ENCODE measurements around the gene ERAP2. TPM values are rescaled to one million over a fixed set of nuclear protein-coding genes. Genes with fewer than 3 reads are reported as not detected.

Gene ERAP2
- total RNA-seq, 2 donors from 2014 or later: 5.5 to 5.9 TPM

- DNase-seq (ENCODE audit: low spot score): peak; percentile 90
- no peaks in the 10 kb centered on the region for H3K9me3 ChIP-seq
- peak overlapping the region; percentile 99 for H3K27ac ChIP-seq
- H3K4me3 ChIP-seq: peak overlapping the region; percentile 89 to 93
- H3K27me3 ChIP-seq: no peaks in the 10 kb centered on the region
- H3K36me3 ChIP-seq: no peaks in the 10 kb centered on the region
- TF ChIP-seq, protein P1, sequence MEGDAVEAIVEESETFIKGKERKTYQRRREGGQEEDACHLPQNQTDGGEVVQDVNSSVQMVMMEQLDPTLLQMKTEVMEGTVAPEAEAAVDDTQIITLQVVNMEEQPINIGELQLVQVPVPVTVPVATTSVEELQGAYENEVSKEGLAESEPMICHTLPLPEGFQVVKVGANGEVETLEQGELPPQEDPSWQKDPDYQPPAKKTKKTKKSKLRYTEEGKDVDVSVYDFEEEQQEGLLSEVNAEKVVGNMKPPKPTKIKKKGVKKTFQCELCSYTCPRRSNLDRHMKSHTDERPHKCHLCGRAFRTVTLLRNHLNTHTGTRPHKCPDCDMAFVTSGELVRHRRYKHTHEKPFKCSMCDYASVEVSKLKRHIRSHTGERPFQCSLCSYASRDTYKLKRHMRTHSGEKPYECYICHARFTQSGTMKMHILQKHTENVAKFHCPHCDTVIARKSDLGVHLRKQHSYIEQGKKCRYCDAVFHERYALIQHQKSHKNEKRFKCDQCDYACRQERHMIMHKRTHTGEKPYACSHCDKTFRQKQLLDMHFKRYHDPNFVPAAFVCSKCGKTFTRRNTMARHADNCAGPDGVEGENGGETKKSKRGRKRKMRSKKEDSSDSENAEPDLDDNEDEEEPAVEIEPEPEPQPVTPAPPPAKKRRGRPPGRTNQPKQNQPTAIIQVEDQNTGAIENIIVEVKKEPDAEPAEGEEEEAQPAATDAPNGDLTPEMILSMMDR (IDR thresholded peaks at IDR 0.05): peak in 1 of 2 donors; percentile 9
- peaks cover 2 to 31% of the 10 kb centered on the region in 2 donors for H3K4me1 ChIP-seq
Observed at GRCh38 chr5:96934708-96935558, 58.6 kb downstream of the ERAP2 start.

DNA sequence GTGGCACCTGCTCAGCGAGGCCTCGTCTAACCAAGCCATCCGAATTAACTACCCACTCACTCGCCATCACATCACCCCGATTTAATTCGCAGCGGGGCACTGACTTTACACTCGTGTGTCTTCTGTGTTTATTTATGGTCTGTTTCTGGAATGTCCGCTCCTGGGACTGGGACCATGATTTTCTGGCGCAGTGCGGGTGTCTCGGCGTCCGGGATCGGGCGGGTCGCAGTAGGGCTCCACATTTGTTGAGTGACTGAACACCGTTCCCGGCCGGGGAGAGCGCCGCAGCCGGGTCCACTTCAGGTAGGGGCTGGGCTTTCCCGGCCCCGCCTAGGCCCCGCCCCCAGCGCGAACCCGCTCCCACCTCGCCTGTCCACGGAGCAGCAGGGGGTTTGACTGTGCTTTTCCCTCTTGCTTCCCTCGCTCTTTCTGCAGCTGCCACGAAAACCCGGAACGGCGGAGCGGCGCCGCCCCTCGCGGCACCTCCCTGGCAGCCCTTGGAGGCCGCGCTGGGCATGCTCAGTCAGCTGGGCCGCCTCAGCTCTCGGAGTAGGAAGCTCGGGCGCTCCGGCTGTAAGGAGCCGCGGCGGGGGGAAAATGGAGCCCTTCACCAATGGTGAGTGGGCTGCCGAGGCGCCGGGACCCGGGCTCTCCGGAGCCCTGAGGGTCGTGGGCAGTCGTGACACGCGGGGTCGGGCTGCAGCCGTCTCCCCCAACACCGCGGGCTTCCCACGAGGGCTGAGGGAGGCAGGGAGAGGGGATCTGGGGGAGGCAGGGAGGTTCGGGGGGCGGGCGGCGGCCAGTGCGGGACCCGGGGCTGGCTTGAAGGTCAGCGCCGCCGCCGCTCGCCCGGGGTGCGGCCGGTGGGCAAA, 59.5 kb downstream of the ERAP2 start, which contains the start of gene LNPEP:
Gene LNPEP, plus strand, starts transcription at position 522 of the 872 bp plus-strand sequence. Its CDS starts 76 bp downstream, at position 598.
- peak; percentile 94 for DNase-seq (ENCODE audit: low spot score)
- H3K27me3 ChIP-seq: no peaks in the 10 kb centered on the region
- H3K36me3 ChIP-seq: no peaks in the 10 kb centered on the region
- peaks cover 2 to 36% of the 10 kb centered on the region in 2 donors for H3K4me1 ChIP-seq
- H3K4me3 ChIP-seq: peak within 1 kb of the TSS; percentile 89 to 93
- TF ChIP-seq, protein P1 (IDR thresholded peaks at IDR 0.05): no peak
- peak within 1 kb of the TSS; percentile 99 for H3K27ac ChIP-seq
- H3K9me3 ChIP-seq: no peaks in the 10 kb centered on the region

- H3K27ac ChIP-seq: peak overlapping the region; percentile 99
- TF ChIP-seq, protein P1 (IDR thresholded peaks at IDR 0.05): no peak
- no peaks in the 10 kb centered on the region for H3K9me3 ChIP-seq
- H3K4me1 ChIP-seq: peaks cover 2 to 40% of the 10 kb centered on the region in 2 donors
- H3K27me3 ChIP-seq: no peaks in the 10 kb centered on the region
- no peaks in the 10 kb centered on the region for H3K36me3 ChIP-seq
- peak; percentile 62 for DNase-seq (ENCODE audit: low spot score)
- peak overlapping the region; percentile 89 to 93 for H3K4me3 ChIP-seq
Observed at GRCh38 chr5:96936431-96937320, 60.4 kb downstream of the ERAP2 start.

- H3K27ac ChIP-seq: peak overlapping the region in 1 of 2 donors; percentile 18
- no peak for DNase-seq (ENCODE audit: low spot score)
- H3K4me3 ChIP-seq: no peak overlapping the region
- no peaks in the 10 kb centered on the region for H3K9me3 ChIP-seq
- no peaks in the 10 kb centered on the region for H3K27me3 ChIP-seq
- peaks cover 2 to 28% of the 10 kb centered on the region in 2 donors for H3K4me1 ChIP-seq
- no peaks in the 10 kb centered on the region for H3K36me3 ChIP-seq
- TF ChIP-seq, protein P1 (IDR thresholded peaks at IDR 0.05): no peak
Observed at GRCh38 chr5:96940586-96940985, 64.3 kb downstream of the ERAP2 start.

DNA sequence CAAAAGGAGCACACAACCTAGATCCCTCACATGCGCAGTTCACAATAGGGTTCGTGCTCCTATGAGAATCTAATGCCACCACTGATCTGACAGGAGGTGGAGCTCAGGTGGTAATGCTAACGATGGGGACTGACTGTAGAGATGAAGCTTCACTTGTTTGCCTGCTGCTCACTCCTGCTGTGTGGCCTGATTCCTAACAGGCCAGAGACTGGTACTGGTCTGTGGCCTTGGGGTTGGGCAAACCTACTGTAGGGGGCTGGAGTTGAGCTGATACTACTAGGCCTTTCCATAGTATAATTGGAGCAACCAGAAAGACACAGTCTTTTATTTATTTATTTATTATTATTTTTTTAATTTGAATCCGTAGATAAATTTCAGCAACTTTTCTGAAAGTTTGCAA, 64.8 kb downstream of the ERAP2 start:
- Histone ChIP-seq H3K9me3 (no peaks in the 10 kb centered on the region), H3K4me3 (no peak overlapping the region), H3K27ac (peak overlapping the region in 1 of 2 donors; percentile 18), H3K4me1 (peaks cover 0 to 28% of the 10 kb centered on the region in 2 donors), H3K27me3 (no peaks in the 10 kb centered on the region), H3K36me3 (no peaks in the 10 kb centered on the region)
- TF ChIP-seq, protein P1 (IDR thresholded peaks at IDR 0.05): no peak
- no peak for DNase-seq (ENCODE audit: low spot score)

Measured in right atrium auricular region (tissue), 2 donors.